Epidermal melanocyte (primary cell): ENCODE measurements around the gene WNK2.
"Not testable (repeated sequence)": the region's sequence is repeated elsewhere in the genome, so short reads cannot be mapped to it uniquely, and the experiment has no call there.

Experiments
- DNase-seq: peaks from one replicate; pipeline ENCODE4 v3.0.0; 2011; ENCODE audit warnings: low spot score; ENCODE audit not compliant: insufficient read length

WNK2 gene

DNA sequence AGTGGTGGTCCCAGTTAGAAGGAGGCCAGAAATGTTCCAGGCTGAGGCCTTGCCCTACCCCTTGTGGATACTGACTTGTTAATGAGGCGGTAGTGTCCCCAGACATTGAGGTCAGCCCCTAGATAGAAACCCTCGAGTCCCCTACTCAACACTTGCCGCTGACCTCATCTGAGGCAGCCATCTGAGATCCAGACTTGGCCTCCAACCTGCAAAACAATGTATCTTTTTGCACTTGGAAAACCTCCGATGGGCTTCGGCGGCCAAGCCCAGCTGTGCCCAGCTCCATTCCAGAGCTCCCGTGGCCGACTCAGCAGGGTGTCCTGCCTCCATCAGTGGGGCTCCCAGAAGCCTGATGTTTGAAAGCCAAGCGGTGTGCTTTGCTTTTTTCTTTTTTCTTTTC lies 122.1 kb downstream of the WNK2 start:
- no peak for DNase-seq

DNA sequence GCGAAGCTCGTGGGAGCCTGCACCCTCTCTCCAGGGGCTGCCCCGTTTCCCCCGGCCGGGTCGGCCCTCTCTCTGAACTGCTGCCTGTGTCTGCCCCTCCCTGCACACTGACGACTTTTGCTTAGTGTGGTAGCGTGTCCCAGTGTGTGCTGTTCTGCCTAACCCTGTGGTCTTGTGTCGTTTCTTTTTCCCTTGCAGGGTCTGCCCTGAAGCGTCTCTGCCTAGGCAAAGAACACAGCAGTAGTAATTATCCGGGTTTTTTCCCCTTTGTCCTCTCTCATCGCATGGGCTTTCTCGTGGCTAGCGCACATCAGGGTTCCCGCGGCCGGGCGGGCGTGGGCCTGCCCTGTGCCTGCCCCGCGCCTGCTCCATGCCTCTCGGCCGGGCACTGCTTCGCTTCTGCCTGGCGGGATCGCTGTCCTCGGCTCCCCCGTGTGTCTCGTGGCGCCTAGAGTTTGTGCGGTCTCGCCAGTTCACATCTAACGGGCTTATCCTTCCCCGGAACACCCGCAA lies 122.7 kb downstream of the WNK2 start:
- no peak for DNase-seq

DNA sequence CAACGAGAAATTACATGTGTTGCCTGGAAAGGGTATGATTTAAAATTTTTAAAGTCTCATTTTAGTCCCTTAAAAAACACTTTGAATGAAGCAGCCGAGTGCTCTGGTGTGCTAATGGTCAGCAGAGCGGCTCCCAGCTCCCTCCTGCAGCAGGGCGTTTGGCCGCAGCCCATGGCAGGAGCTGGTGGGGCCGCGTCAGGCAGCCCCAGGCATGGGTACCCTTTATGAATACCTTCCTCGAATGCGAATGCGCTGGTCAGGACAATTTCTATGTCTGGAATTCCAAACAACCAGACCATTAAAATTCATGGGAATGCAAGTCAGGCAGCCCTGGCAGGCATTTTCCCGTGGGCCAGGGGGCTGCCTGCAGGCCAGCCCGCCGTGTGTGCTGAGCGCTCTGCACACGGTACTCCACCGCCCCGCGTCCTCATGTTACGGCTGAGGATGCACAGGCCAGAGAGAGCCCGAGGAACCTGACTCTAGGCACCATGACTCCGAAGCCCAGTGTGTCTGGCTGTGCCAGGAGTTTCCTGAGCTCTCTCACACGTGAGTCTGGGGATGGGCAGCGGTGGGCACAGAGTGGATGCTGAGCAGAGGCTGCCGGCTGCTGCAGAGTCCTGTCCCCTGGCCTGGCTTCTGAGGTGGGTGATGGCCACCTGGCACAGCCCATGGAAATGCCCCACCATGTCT lies 123.7 kb downstream of the WNK2 start:
- DNase-seq = no peak

DNA sequence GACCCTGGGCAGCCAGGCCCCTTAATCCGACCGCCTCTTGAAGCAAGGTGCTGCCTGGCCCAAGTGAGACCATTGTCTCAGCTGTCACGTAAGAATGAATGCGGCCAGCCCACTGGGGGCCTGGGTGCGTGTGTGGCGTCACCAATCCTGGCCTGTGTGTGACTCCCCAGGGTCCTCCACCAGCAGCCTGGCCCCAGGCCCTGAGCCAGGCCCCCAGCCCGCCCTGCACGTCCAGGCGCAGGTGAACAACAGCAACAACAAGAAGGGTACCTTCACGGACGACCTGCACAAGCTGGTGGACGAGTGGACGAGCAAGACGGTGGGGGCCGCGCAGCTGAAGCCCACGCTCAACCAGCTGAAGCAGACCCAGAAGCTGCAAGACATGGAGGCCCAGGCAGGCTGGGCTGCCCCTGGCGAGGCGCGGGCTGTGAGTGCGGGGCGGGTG lies 124.2 kb downstream of the WNK2 start:
- DNase-seq = no peak

DNA sequence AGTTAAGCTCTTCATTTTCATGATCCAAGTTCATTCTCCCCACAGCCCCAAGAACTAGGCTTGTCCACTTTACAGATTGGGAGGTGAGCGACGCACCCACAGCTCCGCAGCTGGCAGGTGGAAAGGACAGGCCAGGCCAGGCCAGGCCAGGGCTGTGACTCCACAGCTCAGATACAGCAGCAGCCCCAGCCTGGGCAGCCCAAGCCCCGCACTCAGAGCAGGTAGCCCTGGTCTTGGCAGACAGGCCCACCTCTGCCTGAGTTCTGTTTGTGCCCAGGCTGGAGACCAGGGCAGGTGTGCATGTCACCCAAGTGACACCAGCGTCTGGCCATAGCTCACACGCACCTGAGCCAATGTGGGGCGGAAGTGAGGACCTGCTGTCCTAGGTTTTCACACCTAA lies 124.7 kb downstream of the WNK2 start:
- no peak for DNase-seq

DNA sequence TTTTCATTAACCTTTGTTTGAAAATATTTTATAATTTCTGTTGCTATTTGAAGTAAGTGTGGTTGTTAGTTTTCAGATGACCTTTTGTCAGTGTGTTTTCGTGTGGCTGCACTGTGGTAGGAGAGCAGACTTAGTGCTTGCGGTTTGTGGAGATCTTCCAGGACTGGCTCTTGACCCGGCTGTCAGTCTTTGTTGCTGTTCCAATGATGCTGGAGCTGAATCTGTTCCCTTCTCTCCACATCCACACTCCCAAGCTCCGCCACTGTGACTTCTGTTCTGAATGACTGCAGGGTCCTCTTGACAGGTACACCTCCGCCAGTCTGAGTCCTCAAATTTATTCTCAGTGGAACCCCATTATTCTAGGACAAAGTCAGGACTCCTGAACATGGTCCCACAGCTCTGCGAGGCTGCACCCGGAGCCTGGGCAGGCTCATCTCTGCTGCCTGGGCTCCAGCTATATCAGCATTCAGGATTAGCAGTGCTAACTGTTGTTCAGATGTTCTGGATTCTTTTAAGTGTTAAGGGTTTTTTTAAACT lies 126.0 kb downstream of the WNK2 start:
- DNase-seq = no peak

DNA sequence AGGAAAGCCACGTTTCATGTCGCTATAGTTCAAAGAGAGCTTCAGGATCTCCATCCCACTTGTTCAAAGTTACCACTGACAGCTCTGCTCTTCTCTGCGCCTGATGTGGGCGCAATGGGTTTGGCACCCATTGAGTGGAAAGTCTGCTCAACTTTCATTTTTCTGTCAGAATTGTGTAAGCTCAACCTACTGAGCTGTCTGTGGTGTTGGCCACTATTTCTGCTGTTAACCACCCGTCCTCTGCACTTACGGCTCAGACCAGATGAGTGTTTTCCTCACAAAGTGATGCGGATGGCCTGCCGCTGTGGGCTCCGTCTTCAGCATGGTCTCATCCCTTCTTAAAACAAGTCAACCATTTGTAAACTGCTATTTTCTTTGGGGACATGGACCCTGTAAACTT lies 131.2 kb downstream of the WNK2 start:
- no peak for DNase-seq

DNA sequence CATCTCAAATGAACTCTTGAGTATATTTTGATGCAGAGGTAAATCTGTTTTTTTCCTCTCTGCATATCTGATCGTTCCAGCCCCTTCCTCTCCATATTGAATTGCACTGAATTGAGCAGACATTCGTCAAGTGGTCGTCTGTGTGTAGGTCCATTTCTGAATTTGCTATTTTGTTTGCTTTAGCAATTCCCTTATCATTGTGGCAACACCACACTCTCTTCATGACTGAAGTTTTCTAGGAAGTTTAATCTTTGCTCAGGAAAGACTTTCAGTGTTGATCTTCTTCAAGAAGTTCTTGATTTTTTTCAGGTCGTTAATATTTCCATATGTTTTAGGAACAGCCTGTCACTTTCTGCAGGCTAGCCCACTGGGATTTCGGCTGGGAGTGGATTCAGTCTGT lies 132.0 kb downstream of the WNK2 start:
- DNase-seq = no peak

DNA sequence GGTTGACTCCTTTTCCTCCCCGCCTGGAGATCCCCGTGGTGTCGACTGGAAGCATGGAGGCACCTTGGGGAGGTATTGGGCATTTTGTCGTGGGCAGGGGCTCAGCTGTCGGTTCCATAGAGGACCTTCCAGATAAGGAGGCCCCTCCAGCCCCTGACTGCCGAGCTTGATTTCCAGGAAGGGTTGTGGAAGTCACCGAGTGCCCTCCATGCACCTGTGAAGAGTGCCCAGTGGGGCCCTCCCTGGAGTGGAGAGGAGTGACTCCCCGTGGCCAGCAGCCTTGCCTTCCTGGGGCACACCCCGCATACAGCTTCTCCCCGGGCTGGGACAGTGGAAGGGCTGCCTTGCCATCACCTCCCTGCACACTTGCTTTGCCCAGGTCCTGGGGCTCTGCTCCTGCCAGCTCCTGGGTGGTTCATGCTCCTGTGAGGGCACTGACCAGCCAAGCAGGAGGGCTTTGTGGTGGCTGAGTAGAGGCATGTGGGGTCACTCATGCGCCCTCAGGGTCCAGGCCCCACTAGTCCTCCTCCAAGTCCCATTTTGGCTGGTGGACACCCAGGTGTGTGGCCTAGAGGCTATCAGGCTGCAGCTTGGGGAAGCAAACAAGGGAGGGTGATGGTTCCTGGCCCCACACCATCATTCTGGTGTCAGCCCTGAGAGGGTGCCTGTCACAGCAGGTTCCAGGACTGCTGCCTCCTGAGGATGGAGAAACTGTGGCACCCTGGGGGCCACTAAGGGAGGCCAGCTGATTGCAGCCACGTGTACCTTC lies 133.0 kb downstream of the WNK2 start:
- no peak for DNase-seq

DNA sequence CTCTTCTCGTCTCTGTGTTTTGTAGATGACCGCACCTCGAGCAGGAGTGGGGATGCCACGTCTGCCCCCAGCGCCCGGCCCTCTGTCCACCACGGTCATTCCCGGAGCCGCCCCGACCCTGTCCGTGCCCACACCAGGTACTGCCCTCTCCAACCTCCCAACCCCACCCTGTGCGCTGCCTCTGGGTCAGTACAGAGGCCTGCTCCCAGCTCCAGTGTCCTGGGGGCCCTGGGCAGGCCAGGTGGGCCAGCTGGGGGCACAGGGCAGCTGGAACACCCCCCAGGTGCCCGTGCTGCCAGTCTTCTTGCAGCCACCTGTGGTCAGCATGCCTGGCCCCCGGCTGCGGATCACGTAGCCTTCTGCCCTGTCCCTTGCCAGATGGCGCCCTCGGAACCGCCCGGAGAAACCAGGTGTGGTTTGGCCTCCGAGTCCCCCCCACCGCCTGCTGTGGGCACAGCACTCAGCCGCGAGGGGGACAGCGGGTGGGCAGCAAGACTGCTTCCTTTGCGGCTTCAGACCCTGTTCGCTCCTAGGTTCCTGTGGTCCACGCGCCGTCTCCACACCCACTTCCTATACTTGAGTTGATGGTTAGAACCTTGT lies 133.7 kb downstream of the WNK2 start:
- DNase-seq = no peak

DNA sequence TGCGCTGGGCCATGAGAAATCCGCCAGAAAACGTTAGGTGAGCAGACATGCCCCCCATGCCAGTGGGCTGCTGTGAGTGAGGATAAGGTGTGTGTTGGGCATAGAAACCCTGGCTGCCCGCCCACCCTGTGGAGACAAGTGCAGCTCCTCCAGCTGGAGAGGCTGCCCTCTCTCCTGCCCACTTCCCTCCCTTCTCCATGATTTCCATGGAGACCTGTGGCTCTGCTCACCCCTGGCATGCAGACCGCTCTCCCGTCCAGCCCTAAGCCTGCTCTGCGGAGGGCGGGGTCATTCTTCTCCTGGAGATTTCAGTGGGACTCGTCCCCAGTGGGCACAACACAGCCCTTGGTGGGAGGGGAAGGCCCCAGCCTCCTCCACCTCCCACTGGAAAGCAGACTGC lies 134.5 kb downstream of the WNK2 start:
- DNase-seq = no peak

DNA sequence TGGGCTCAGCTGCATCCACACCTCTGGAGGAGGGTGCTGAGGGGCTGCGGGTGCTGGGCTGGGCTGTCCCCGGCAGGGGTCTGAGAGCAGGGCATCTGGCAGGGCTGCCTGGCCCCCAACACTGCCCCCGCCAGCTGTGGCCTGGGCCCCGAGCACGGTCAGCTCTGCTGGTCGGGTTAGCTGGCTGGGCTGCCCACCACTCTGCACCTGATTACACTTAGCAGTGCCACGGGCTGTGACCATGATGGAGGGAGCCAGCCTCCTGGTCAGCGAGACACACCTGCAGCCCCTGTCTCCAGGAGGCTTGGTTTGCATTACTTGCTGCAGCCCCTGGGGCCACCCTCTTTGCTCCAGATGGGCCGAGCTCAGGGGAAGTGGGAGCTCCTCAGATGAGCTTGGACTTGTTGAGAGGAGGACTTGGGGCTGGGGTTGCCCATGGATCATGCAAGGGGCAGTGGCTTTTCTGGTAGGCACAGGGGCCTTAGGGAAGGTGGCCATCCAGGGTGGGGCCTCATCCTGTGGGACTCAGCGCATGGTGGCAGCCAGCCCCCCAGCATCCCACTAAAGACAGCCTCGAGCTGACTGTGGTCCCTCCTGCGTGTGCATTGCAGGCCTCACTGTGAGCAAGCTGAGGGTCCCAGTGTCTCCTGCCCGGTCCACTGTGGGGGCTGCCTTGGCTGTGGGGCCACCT lies 135.5 kb downstream of the WNK2 start:
- DNase-seq = no peak

DNA sequence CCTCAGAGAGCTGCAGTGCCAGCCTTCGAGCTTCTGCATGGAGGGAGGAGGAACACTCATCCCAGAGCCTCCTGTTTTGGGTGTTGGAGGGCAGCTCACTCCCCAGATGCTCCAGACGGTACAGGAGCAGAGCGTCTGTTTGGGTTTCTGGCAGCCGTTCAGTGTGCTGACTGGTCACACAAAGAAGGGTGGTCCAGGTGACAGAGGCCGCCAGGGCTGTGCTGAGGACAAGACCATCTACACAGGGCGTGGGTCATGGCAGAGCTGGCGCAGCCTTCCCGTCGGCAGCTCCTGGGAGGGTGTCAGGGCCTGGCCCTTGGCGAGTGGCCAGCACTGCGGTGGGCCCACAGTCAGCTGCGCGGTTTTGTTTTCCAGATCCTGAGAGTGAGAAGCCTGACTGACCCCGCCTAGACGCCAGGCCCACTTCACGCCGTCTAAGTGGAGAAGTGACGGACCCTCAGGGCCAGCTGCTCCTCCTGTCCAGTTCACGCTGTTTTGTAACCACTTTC lies 136.1 kb downstream of the WNK2 start:
- DNase-seq = no peak

DNA sequence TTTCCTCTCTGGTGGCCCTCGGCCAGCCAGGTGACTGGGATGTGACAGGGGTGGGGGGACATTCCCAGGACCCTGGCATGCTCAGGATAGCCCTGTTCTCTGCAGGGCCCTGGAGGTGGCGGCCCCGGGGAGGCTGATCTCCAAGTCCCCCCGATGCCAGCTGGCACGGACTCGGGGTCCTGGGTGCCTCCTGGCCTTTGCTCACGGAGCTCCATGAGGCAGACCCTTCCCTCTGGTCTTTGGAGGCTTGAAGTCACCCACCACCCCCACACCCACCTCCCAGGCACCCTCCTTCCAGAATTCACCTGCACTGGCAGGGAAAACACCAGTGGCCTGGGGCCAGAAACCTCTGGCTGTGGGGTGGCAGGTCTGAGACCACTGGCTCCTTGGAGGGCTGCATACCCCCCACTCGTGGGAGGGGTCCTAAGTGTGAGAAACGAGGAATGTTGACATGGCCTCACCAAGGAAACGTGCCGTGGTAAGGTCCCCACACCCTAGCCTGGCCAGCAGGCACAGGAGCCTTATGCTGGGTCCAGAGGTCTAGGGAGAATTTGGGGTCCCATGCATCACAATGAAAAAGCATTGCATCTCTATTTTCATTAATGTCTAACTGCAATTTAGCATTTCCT lies 136.8 kb downstream of the WNK2 start:
- no peak for DNase-seq

DNA sequence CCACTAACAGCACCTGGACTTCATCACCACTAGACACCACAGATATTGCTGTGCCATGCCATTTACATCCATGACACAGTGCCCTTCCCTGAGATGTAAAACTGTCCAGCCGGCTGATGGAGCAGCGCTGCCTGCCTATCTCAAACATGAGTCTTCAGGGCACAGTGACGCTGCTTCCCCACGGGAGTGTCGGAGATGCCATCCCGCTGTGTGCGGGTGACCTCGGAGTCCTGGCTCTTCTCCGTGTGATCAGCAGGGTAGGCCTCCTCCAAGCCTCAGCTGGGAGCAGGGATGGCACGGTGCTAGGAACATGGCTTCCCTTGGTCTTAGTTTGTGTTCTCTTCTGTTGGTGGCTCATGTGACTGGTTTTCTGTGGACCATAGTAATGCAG lies 137.3 kb downstream of the WNK2 start:
- DNase-seq = no peak

DNA sequence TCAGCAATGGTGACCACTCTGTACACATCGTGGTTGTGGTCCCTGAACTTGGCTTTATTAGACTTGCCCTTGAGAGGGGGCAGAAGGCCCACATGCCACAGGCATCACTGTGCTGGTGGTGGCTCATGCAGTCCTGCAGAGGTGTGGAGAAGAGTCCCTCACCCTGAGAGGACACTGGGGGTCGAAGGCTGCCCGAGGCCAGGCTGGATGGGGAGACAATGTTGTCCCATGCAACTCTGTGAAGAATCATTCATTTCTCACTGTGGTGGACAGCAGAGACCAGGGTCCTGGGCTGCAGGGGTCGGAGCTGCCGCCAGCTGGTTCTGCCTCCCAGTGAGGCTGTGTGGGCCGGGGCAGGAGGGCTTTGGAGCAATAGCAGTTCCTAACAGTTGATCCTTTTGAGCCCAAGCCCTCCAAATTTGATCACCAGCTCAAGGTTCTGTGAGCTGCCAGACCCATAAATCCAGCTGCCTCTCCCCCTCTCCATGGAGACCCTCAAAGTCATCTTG lies 139.6 kb downstream of the WNK2 start:
- not testable (repeated sequence) for DNase-seq

DNA sequence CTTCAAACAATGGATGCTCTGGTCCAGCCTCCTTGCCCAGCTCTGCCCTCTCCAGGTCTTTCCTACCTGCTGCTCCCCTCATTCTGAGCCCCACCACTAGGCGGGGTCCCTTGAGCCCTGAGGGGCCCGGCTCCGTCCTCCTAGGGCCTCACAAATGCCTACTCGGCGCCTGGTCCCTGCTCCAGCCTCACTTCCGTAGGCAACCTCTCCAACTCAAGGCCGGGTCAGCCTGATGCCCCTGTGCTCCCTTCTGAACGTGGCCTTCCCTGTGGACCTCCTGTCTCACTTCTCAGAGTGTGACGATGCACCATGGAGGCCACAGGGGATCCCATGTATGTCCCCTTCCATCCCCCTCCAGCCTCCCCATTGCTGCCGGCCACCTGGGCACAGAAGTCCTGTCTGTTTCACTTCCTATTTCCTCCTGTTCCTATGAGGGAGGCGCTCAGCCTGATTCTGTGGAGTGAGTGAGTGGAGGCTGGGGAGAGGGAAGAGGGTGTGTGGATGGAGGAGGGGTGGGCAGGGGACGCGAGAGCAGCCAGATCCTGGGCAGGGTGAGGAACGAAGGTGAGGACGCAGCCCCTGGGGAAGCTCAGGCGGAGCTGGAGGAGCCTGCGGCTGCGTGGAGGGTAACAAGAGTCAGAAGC lies 140.4 kb downstream of the WNK2 start:
- DNase-seq = no peak

DNA sequence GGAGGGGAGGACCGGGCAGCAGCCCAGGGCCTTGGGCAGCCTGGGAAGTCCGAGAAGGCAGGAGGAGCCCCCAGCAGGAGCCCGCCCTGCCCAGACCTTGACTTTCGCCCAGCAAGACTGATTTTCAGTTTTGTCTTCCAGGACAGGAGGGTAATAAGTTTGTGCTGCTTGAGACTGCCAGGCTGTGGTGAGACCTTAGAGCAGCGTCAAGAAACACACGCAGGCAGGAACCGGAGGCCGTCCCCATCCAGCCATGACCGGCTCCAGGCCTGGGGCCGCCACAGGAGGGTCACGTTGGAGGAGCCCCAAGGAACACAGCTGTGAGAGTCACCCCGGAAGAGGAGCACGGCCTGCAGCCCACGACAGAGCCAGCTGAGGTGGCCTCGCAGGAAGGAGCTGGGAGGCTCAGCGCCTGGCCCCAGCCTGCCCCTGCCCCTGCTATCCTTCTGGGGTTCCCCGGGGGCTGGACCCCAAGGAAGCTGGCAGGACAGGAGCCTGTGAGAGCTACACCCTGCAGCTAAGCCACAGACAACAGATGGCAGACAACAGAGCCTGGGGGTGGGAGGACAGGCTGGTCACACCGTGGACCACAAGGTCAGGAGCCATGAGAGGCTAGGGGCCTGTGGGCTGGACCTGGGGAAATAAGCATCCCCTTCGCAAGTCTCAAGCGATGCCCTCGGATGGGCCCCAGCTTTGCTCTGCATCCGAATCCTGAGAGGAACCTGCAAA lies 141.5 kb downstream of the WNK2 start:
- DNase-seq = no peak

DNA sequence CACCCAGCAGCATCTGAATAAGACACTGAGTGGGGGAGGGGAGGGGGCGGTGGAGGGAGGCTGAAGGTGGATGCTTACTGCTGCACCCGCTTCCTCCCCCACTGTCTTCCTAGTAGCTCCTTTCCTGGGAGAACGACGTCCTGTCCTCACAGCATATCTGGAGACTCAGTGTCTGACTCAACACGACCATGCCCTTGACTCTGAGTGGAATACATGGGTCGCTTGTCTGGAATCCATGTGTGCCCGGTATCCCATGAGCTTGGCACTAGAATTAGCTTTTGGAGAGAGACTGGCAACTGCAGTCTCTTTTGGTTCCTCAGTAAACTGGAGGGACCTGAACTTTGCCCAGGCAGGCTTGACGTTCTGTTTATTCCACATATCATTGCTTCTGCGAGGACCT lies 142.1 kb downstream of the WNK2 start:
- DNase-seq = no peak

DNA sequence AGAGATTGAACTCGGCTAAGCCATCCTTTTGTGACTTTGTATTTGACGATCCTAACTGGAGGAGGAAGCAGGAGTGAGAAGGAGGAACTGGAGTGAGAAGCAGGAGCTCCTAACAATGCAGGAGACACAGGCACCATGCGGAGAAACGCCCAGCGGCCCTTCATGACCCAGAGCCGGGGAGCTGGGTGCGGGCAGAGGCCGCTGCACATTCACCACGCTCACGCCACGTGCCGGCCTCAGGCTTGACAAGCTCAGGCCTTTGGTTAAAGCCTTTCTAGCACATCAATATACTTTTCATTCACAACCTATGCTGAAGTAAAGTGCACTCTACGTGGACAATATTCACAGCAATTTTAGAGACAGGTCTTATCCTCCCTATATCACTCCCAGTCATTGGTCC lies 142.7 kb downstream of the WNK2 start:
- DNase-seq = no peak
